ENCODE measurements around the gene RWDD1.

The RWDD1 gene

DNA sequence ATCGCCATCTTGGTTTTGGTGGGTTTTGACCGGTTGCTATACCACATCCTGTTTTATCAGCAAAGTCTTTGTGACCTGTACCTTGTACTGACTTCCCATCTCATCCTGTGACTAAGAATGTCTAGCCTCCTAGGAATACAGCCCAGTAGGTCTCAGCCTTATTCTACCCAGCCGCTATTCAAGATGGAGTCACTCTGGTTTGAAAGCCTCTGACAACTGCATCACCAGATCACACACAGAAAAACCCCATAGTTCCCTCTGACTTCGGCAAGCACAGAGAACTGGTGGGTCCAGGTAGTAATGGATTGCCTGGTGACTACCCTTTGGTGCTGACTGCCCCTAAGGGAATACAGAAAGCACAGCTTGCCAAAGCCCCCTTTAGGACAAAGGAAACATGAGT lies 34.6 kb downstream of the RWDD1 start:
- no peak for DNase-seq (ENCODE audit: low read depth)

- no peak for DNase-seq (ENCODE audit: low read depth)
Measured at GRCh38 chr6:116611056-116611455, 39.8 kb downstream of the RWDD1 start.

DNA sequence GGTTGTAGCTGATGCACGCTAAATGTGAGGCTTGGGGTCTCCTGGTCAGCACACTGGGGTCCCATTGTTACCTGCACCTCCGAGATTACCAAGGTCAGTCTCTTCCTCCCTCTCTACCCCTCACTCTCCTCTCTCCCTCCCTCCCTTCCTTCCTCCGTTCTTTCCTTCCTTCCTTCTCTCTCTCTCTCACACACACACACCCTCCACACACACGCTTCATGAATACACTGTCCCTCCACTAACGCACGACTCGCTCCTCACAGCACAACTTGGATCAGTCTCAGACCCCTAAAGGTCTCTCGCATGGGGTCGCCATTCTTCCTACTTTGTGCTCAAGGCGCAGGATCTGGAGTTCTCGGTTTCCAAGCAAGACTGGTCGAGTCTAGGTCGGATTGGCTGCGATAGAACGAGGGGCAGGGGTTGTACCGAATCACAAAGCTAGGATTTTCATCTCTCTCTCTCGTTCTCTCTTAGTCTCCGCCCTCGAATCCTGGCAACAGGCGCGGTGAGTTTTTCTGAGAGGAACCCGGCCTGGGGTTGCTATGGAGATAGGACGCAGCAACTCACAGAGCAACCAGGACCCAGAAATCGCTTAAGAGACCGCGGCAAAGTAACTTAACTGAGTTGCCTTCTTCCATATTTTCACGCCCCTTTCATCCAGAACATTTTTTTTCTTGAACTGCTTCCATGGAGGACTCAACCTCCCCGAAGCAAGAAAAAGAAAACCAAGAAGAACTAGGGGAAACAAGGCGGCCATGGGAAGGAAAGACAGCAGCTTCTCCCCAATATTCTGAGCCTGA lies 44.8 kb downstream of the RWDD1 start, which contains the start of gene RSPH4A:
Gene RSPH4A, plus strand, starts transcription at position 543 of the 800 bp plus-strand sequence. Its CDS starts 145 bp downstream, at position 688.
- DNase-seq (ENCODE audit: low read depth): peak; percentile 50

DNA sequence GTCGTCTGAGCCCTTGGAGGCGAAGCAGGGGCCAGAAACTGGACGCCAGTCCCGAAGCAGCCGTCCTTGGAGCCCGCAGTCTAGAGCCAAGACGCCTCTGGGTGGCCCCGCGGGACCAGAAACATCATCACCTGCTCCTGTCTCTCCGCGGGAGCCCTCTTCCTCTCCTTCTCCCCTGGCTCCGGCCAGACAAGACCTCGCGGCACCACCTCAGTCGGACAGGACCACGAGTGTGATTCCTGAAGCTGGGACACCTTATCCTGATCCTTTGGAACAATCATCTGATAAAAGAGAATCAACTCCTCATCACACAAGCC lies 45.4 kb downstream of the RWDD1 start:
- no peak for DNase-seq (ENCODE audit: low read depth)

DNA sequence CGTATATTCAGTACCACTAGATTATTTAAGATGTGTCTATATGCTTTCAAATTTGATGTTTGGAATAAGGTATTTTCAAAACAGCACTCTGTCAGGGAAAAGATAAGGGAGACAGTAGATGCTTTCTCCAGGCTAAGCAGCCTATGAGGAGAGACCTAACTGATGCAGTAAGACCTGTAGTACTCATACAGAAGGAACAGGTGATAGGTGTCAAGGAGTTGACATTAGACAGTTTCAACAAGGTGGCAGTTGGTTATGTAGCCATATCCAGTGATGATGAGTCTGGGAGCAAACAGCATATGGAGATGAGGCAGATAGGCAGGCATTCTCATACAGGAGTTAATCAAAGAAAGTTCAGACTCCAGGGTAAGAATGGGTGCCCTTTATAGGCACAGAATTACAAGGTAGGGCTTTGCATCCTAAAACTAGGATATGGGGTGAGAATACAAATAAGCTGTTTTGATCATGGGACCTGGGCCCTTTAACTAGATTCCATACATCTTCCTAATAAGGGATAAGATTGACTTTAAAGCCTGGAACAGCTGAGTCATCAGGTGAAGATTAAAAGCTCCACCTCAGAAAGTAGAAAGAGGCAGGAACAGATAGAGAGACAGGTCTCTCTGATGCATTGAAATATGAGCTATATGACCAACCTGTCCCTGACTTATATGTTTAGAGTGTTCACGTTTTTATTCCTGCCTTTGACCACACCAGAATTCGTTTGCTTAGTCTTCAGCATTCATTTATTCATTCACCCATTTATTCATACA lies 52.9 kb downstream of the RWDD1 start:
- no peak for DNase-seq (ENCODE audit: low read depth)

GRCh38 chr6:116625872-116626271 lies 54.6 kb downstream of the RWDD1 start:
- no peak for DNase-seq (ENCODE audit: low read depth)

- no peak for DNase-seq (ENCODE audit: low read depth)
Measured at GRCh38 chr6:116629563-116629981, 58.3 kb downstream of the RWDD1 start.

DNA sequence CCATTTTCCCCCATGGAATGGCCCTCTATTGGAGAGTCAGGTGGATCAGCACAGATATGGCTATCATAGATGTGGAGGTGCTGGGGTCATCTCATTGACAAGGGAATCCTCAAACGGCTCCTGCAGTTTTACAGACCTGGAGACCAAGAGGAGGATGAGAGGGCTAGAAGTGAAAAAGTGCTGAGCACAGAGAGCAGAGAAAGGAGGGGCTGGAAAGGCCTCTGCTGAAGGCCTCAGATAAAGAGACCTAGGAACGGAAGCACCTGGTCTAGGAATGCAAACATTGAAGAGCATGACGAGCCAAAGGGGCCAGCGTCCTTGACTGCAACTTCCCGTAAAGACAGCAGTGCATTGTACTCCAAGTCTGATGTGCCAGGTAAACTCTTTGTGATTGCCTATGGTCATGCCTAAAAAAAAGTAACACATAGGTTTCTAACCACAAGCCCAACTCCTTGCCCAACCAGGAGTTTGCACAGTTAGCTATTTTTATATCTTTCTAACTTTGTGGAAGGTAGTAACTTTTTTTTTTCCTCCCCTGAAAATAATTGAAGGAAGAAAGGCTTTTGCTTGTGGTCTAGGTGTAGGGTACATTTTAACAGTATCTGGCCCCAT lies 60.2 kb downstream of the RWDD1 start:
- DNase-seq (ENCODE audit: low read depth): no peak

GRCh38 chr6:116633685-116634084 lies 62.4 kb downstream of the RWDD1 start:
- no peak for DNase-seq (ENCODE audit: low read depth)
